ENCODE results near the gene GADL1.

GADL1 gene

DNA sequence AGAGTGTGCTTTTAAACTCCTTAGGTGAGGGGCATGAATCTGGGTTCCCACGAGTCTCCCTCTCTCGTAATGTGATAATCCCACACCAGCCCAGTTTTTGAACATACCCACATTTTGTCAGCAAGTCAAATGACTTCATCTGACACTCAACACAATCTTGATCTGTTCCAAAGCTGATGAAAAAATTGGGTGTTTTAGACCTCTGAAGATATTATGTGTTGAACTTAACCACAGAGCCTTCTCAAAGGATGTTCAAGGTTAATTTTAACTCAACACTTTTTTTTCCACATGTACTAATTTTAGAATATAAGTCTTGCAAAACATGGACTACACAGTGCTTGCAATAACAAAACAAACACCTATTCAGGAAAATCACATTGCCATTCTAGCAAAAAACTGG is 164.9 kb downstream of the GADL1 start:
- Histone ChIP-seq H3F3A (ENCODE audit: insufficient read depth) (no peaks in the 10 kb centered on the region), H3K4me3 (ENCODE audit: insufficient read depth, low read length, poor library complexity, severe bottlenecking) (no peak overlapping the region), H4K20me1 (ENCODE audit: low read depth, low read length) (no peaks in the 10 kb centered on the region), H3K9ac (ENCODE audit: low read length) (no peak overlapping the region), H3K27ac (ENCODE audit: low read depth, low read length) (no peak overlapping the region), H3K36me3 (ENCODE audit: low read length) (no peaks in the 10 kb centered on the region), H3K9me3 (ENCODE audit: insufficient read depth, low read length) (no peaks in the 10 kb centered on the region), H3K79me2 (ENCODE audit: insufficient read depth, low read length) (no peaks in the 10 kb centered on the region), H3K9me2 (replicated peaks; ENCODE audit: insufficient read depth, low read length) (no peaks in the 10 kb centered on the region), H3K27me3 (ENCODE audit: low read length) (no peaks in the 10 kb centered on the region), H2AFZ (ENCODE audit: low read depth, low read length, severe bottlenecking) (no peak overlapping the region), H3K4me2 (ENCODE audit: low read depth, low read length, poor library complexity, severe bottlenecking) (no peak overlapping the region)
- TF ChIP-seq EZH2phosphoT487 (conservative IDR thresholded peaks at IDR 0.05; ENCODE audit: low read length) = no peak
- TF ChIP-seq, protein P1, sequence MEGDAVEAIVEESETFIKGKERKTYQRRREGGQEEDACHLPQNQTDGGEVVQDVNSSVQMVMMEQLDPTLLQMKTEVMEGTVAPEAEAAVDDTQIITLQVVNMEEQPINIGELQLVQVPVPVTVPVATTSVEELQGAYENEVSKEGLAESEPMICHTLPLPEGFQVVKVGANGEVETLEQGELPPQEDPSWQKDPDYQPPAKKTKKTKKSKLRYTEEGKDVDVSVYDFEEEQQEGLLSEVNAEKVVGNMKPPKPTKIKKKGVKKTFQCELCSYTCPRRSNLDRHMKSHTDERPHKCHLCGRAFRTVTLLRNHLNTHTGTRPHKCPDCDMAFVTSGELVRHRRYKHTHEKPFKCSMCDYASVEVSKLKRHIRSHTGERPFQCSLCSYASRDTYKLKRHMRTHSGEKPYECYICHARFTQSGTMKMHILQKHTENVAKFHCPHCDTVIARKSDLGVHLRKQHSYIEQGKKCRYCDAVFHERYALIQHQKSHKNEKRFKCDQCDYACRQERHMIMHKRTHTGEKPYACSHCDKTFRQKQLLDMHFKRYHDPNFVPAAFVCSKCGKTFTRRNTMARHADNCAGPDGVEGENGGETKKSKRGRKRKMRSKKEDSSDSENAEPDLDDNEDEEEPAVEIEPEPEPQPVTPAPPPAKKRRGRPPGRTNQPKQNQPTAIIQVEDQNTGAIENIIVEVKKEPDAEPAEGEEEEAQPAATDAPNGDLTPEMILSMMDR (IDR thresholded peaks at IDR 0.05; ENCODE audit: insufficient read depth, low read length, poor library complexity, severe bottlenecking) = no peak

DNA sequence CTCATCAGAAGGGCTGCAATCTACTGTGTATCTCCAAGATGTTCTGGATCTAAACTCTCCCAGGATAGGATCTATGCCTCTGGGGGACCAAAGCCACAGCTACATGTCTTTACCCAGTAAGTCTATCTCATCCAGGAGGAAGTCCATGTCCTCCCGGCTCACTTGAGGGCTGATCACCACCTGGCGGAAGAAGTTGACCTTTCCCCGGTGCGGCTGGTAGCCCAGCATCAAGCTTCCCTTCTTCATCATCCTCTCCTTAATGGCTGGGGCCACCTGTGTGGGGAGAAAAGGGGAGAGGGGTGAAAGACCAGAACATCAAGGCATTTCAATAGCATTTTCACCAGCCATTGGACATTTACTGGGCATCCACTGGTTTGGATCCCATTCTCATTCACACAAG is 166.3 kb downstream of the GADL1 start:
- TF ChIP-seq, protein P1 (IDR thresholded peaks at IDR 0.05; ENCODE audit: insufficient read depth, low read length, poor library complexity, severe bottlenecking) = no peak
- no peak for TF ChIP-seq EZH2phosphoT487 (conservative IDR thresholded peaks at IDR 0.05; ENCODE audit: low read length)
- no peaks in the 10 kb centered on the region for H3K36me3 ChIP-seq (ENCODE audit: low read length)
- H2AFZ ChIP-seq (ENCODE audit: low read depth, low read length, severe bottlenecking) = no peak overlapping the region
- H3K27ac ChIP-seq (ENCODE audit: low read depth, low read length) = no peak overlapping the region
- no peaks in the 10 kb centered on the region for H3K27me3 ChIP-seq (ENCODE audit: low read length)
- H3K79me2 ChIP-seq (ENCODE audit: insufficient read depth, low read length) = no peaks in the 10 kb centered on the region
- H3K4me2 ChIP-seq (ENCODE audit: low read depth, low read length, poor library complexity, severe bottlenecking) = no peak overlapping the region
- H3K9me2 ChIP-seq (replicated peaks; ENCODE audit: insufficient read depth, low read length) = no peaks in the 10 kb centered on the region
- H3K9ac ChIP-seq (ENCODE audit: low read length) = no peak overlapping the region
- no peaks in the 10 kb centered on the region for H4K20me1 ChIP-seq (ENCODE audit: low read depth, low read length)
- no peaks in the 10 kb centered on the region for H3F3A ChIP-seq (ENCODE audit: insufficient read depth)
- H3K4me3 ChIP-seq (ENCODE audit: insufficient read depth, low read length, poor library complexity, severe bottlenecking) = no peak overlapping the region
- no peaks in the 10 kb centered on the region for H3K9me3 ChIP-seq (ENCODE audit: insufficient read depth, low read length)

DNA sequence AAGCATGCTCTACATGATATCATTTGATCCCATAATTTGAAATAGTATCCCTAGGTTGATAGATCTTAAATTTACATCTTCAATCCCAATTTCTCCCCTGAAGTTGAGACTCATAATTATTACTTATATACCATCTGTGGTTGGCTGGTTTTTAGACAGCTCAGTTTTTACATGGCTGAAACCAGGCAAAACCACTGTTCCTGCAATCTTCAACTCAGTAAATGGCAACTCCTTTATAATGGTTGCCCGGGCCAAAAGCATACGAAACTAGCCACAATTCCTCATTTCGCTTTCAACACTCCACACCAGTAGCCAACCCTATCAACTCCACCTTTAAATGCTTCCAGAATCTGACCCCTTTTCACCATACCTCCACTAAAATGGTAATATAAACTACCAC is 169.6 kb downstream of the GADL1 start:
- H3K36me3 ChIP-seq (ENCODE audit: low read length) = no peaks in the 10 kb centered on the region
- no peak overlapping the region for H3K4me2 ChIP-seq (ENCODE audit: low read depth, low read length, poor library complexity, severe bottlenecking)
- H3K4me3 ChIP-seq (ENCODE audit: insufficient read depth, low read length, poor library complexity, severe bottlenecking) = no peak overlapping the region
- H3F3A ChIP-seq (ENCODE audit: insufficient read depth) = no peaks in the 10 kb centered on the region
- no peak overlapping the region for H2AFZ ChIP-seq (ENCODE audit: low read depth, low read length, severe bottlenecking)
- H3K9ac ChIP-seq (ENCODE audit: low read length) = no peak overlapping the region
- H3K9me3 ChIP-seq (ENCODE audit: insufficient read depth, low read length) = no peaks in the 10 kb centered on the region
- H3K9me2 ChIP-seq (replicated peaks; ENCODE audit: insufficient read depth, low read length) = no peaks in the 10 kb centered on the region
- H3K27me3 ChIP-seq (ENCODE audit: low read length) = no peaks in the 10 kb centered on the region
- no peaks in the 10 kb centered on the region for H4K20me1 ChIP-seq (ENCODE audit: low read depth, low read length)
- H3K79me2 ChIP-seq (ENCODE audit: insufficient read depth, low read length) = no peaks in the 10 kb centered on the region
- H3K27ac ChIP-seq (ENCODE audit: low read depth, low read length) = no peak overlapping the region
- TF ChIP-seq, protein P1 (IDR thresholded peaks at IDR 0.05; ENCODE audit: insufficient read depth, low read length, poor library complexity, severe bottlenecking) = no peak
- TF ChIP-seq EZH2phosphoT487 (conservative IDR thresholded peaks at IDR 0.05; ENCODE audit: low read length) = no peak
